ENCODE measurements around the gene POLR3F.
A peak's percentile ranks its signal among the peaks of the same experiment; 100 is the strongest.

POLR3F gene

GRCh38 chr20:18466894-18467730 is at the start of gene POLR3F, which contains the start of gene DZANK1:
Gene POLR3F, plus strand, starts transcription at chr20:18467390. Its CDS starts 117 bp downstream, at chr20:18467507.
Gene DZANK1, minus strand, starts transcription at chr20:18467030. Its CDS starts 1,672 bp downstream, at chr20:18465358.
- H3K36me3 Mint-ChIP-seq = peaks cover 4% of the 10 kb centered on the region
- H3K27me3 Mint-ChIP-seq = no peaks in the 10 kb centered on the region
- peaks cover 16% of the 10 kb centered on the region for H3K4me1 Mint-ChIP-seq
- ATAC-seq (ENCODE audit: low read depth) (peak; percentile 88), DNase-seq (ENCODE audit: low spot score in 2 of 2) (peak; percentile 84 to 86)
- peak within 1 kb of the TSS; percentile 90 for H3K4me3 Mint-ChIP-seq
- H3K9me3 Mint-ChIP-seq = no peaks in the 10 kb centered on the region
- H3K27ac Mint-ChIP-seq = peak within 1 kb of the TSS; percentile 96

GRCh38 chr20:18421608-18422007 is 45.6 kb upstream of the POLR3F start:
- H3K4me1 Mint-ChIP-seq = no peaks in the 10 kb centered on the region
- H3K36me3 Mint-ChIP-seq = peaks cover 2% of the 10 kb centered on the region
- no peak overlapping the region for H3K4me3 Mint-ChIP-seq
- no peaks in the 10 kb centered on the region for H3K27me3 Mint-ChIP-seq
- H3K9me3 Mint-ChIP-seq = no peaks in the 10 kb centered on the region
- ATAC-seq (ENCODE audit: low read depth) = no peak
- no peak for DNase-seq (ENCODE audit: low spot score in 2 of 2)
- H3K27ac Mint-ChIP-seq = no peak overlapping the region

- H3K4me3 Mint-ChIP-seq = no peak overlapping the region
- no peak overlapping the region for H3K27ac Mint-ChIP-seq
- no peak for ATAC-seq (ENCODE audit: low read depth)
- no peak for DNase-seq (ENCODE audit: low spot score in 2 of 2)
- no peaks in the 10 kb centered on the region for H3K9me3 Mint-ChIP-seq
- H3K27me3 Mint-ChIP-seq = no peaks in the 10 kb centered on the region
- H3K36me3 Mint-ChIP-seq = peaks cover 4% of the 10 kb centered on the region
- no peaks in the 10 kb centered on the region for H3K4me1 Mint-ChIP-seq
Observed at GRCh38 chr20:18427214-18427613, 40.0 kb upstream of the POLR3F start.

- ATAC-seq (ENCODE audit: low read depth) (no peak), DNase-seq (ENCODE audit: low spot score in 2 of 2) (no peak)
- H3K4me1 Mint-ChIP-seq = no peaks in the 10 kb centered on the region
- H3K27me3 Mint-ChIP-seq = no peaks in the 10 kb centered on the region
- H3K9me3 Mint-ChIP-seq = no peaks in the 10 kb centered on the region
- H3K36me3 Mint-ChIP-seq = peaks cover 4% of the 10 kb centered on the region
- no peak overlapping the region for H3K4me3 Mint-ChIP-seq
- H3K27ac Mint-ChIP-seq = no peak overlapping the region
Observed at GRCh38 chr20:18428490-18429173, 38.6 kb upstream of the POLR3F start.

GRCh38 chr20:18430172-18430826 is 36.9 kb upstream of the POLR3F start:
- no peak overlapping the region for H3K27ac Mint-ChIP-seq
- H3K9me3 Mint-ChIP-seq = no peaks in the 10 kb centered on the region
- DNase-seq (ENCODE audit: low spot score in 2 of 2) (no peak), ATAC-seq (ENCODE audit: low read depth) (no peak)
- no peaks in the 10 kb centered on the region for H3K4me1 Mint-ChIP-seq
- H3K27me3 Mint-ChIP-seq = no peaks in the 10 kb centered on the region
- H3K4me3 Mint-ChIP-seq = no peak overlapping the region
- peaks cover 4% of the 10 kb centered on the region for H3K36me3 Mint-ChIP-seq

- Mint-ChIP-seq H3K36me3 (peaks cover 2% of the 10 kb centered on the region), H3K4me3 (no peak overlapping the region), H3K27ac (no peak overlapping the region), H3K27me3 (no peaks in the 10 kb centered on the region), H3K4me1 (no peaks in the 10 kb centered on the region), H3K9me3 (no peaks in the 10 kb centered on the region)
- no peak for DNase-seq (ENCODE audit: low spot score in 2 of 2)
- ATAC-seq (ENCODE audit: low read depth) = no peak
Observed at GRCh38 chr20:18431206-18431605, 36.0 kb upstream of the POLR3F start.

GRCh38 chr20:18436847-18437246 is 30.3 kb upstream of the POLR3F start:
- Mint-ChIP-seq H3K27me3 (no peaks in the 10 kb centered on the region), H3K27ac (peak overlapping the region; percentile 39), H3K4me1 (peaks cover 6% of the 10 kb centered on the region), H3K9me3 (no peaks in the 10 kb centered on the region), H3K36me3 (peaks cover 2% of the 10 kb centered on the region), H3K4me3 (peak overlapping the region; percentile 12)
- DNase-seq (ENCODE audit: low spot score in 2 of 2) = no peak
- peak; percentile 70 for ATAC-seq (ENCODE audit: low read depth)

GRCh38 chr20:18440403-18440802 is 26.8 kb upstream of the POLR3F start:
- no peaks in the 10 kb centered on the region for H3K27me3 Mint-ChIP-seq
- no peak overlapping the region for H3K27ac Mint-ChIP-seq
- H3K4me3 Mint-ChIP-seq = no peak overlapping the region
- no peaks in the 10 kb centered on the region for H3K9me3 Mint-ChIP-seq
- ATAC-seq (ENCODE audit: low read depth) (no peak), DNase-seq (ENCODE audit: low spot score in 2 of 2) (no peak)
- H3K36me3 Mint-ChIP-seq = peaks cover 7% of the 10 kb centered on the region
- peaks cover 6% of the 10 kb centered on the region for H3K4me1 Mint-ChIP-seq

GRCh38 chr20:18443886-18444285 is 23.3 kb upstream of the POLR3F start:
- H3K27ac Mint-ChIP-seq = no peak overlapping the region
- peaks cover 9% of the 10 kb centered on the region for H3K36me3 Mint-ChIP-seq
- no peaks in the 10 kb centered on the region for H3K9me3 Mint-ChIP-seq
- H3K4me3 Mint-ChIP-seq = no peak overlapping the region
- H3K27me3 Mint-ChIP-seq = no peaks in the 10 kb centered on the region
- H3K4me1 Mint-ChIP-seq = no peaks in the 10 kb centered on the region
- ATAC-seq (ENCODE audit: low read depth) (no peak), DNase-seq (ENCODE audit: low spot score in 2 of 2) (no peak)

- H3K27me3 Mint-ChIP-seq = no peaks in the 10 kb centered on the region
- ATAC-seq (ENCODE audit: low read depth) = no peak
Observed at GRCh38 chr20:18456600-18456999, 10.6 kb upstream of the POLR3F start.

GRCh38 chr20:18465536-18466200 is 1.5 kb upstream of the POLR3F start:
- H3K4me3 Mint-ChIP-seq = peak overlapping the region; percentile 39
- H3K4me1 Mint-ChIP-seq = peaks cover 16% of the 10 kb centered on the region
- ATAC-seq (ENCODE audit: low read depth) (no peak), DNase-seq (ENCODE audit: low spot score in 2 of 2) (no peak)
- no peaks in the 10 kb centered on the region for H3K9me3 Mint-ChIP-seq
- H3K27ac Mint-ChIP-seq = peak overlapping the region; percentile 96
- H3K36me3 Mint-ChIP-seq = peaks cover 4% of the 10 kb centered on the region
- no peaks in the 10 kb centered on the region for H3K27me3 Mint-ChIP-seq

More at GRCh38 chr20:18456600-18456999, 10.6 kb upstream of the POLR3F start:
- DNase-seq (ENCODE audit: low spot score in 2 of 2) = no peak
- H3K4me3 Mint-ChIP-seq = no peak overlapping the region
- peaks cover 4% of the 10 kb centered on the region for H3K36me3 Mint-ChIP-seq
- no peaks in the 10 kb centered on the region for H3K4me1 Mint-ChIP-seq
- peaks cover 3% of the 10 kb centered on the region for H3K9me3 Mint-ChIP-seq
- no peak overlapping the region for H3K27ac Mint-ChIP-seq

GRCh38 chr20:18466574-18466893 is 656 bp upstream of the POLR3F start:
- H3K27ac Mint-ChIP-seq = peak overlapping the region; percentile 96
- peaks cover 16% of the 10 kb centered on the region for H3K4me1 Mint-ChIP-seq
- DNase-seq (ENCODE audit: low spot score in 2 of 2) = no peak
- H3K4me3 Mint-ChIP-seq = peak overlapping the region; percentile 90
- peak; percentile 1 for ATAC-seq (ENCODE audit: low read depth)
- H3K9me3 Mint-ChIP-seq = no peaks in the 10 kb centered on the region
- peaks cover 4% of the 10 kb centered on the region for H3K36me3 Mint-ChIP-seq
- no peaks in the 10 kb centered on the region for H3K27me3 Mint-ChIP-seq

GRCh38 chr20:18477218-18477617 is 10.0 kb downstream of the POLR3F start:
- no peak for ATAC-seq (ENCODE audit: low read depth)
- H3K4me3 Mint-ChIP-seq = no peak overlapping the region
- no peak overlapping the region for H3K27ac Mint-ChIP-seq
- DNase-seq (ENCODE audit: low spot score in 2 of 2) = no peak
- H3K4me1 Mint-ChIP-seq = no peaks in the 10 kb centered on the region
- H3K36me3 Mint-ChIP-seq = peaks cover 26% of the 10 kb centered on the region
- H3K9me3 Mint-ChIP-seq = no peaks in the 10 kb centered on the region
- H3K27me3 Mint-ChIP-seq = no peaks in the 10 kb centered on the region

- Mint-ChIP-seq H3K27ac (no peak overlapping the region), H3K9me3 (no peaks in the 10 kb centered on the region), H3K4me3 (no peak overlapping the region), H3K27me3 (no peaks in the 10 kb centered on the region), H3K36me3 (peaks cover 30% of the 10 kb centered on the region), H3K4me1 (no peaks in the 10 kb centered on the region)
- DNase-seq (ENCODE audit: low spot score in 2 of 2) = no peak
- no peak for ATAC-seq (ENCODE audit: low read depth)
Observed at GRCh38 chr20:18477821-18478220, 10.6 kb downstream of the POLR3F start.

Data from memory B cell (primary cell).